Suprapubic skin (tissue), 3 donors: ENCODE measurements around the gene PCDH15.

Source experiments
- POLR2A ChIP-seq, 2 donors: fragments of 450-650 bp; IDR thresholded peaks; one replicate each; pipeline ENCODE4 v1.6.1; 2017; ENCODE audit warnings: antibody characterized with exemption in 2 of 2, mild to moderate bottlenecking in 2 of 2, moderate library complexity in 2 of 2
- TF ChIP-seq, protein P1 (sequence below), 2 donors: fragments of 200-600 bp in 1 of 2; fragments of 450-650 bp in 1 of 2; sonication (generic) in 1 of 2; IDR thresholded peaks; one replicate each; pipeline ENCODE4 v1.5.1; 2016 to 2019; ENCODE audit warnings: antibody characterized with exemption in 2 of 2, mild to moderate bottlenecking in 1 of 2, moderate library complexity in 1 of 2

DNA sequence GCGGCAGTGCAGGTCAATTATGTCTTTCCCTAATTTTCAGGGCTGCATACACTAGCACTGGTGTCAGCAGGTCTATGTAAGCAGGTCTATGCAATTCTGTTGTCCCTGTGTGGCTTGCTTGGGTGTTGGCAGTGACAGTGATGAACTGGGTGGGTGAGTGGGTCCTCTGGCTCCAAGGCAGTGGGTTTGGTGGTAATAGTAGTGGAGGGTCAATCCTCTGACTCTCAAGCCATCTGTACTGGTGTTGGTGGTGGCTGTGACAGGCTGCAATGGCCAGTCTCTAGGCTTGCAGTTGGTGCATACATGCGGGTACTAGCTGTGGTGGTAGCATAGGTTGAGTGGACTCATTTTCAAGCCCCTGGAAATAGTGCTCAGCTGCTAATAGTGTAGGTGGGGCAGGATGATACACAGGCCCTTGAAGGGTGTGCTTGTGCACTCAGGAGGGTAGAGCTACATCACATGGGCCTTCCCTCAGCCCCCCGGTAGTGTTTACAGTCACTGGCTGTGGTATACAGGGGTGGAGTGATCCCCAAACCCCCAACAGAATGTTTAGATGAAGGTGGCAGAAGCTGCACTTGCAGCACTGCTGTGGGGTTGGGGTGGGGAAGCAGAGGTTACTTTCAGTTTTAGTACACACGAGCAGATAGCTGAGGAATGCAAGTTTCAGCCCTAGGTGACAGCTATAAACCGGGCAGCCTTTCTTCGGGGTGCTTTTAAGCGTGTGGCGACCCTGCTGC, 331.3 kb downstream of the PCDH15 start:
- no peak for TF ChIP-seq POLR2A (IDR thresholded peaks at IDR 0.05)
- TF ChIP-seq, protein P1, sequence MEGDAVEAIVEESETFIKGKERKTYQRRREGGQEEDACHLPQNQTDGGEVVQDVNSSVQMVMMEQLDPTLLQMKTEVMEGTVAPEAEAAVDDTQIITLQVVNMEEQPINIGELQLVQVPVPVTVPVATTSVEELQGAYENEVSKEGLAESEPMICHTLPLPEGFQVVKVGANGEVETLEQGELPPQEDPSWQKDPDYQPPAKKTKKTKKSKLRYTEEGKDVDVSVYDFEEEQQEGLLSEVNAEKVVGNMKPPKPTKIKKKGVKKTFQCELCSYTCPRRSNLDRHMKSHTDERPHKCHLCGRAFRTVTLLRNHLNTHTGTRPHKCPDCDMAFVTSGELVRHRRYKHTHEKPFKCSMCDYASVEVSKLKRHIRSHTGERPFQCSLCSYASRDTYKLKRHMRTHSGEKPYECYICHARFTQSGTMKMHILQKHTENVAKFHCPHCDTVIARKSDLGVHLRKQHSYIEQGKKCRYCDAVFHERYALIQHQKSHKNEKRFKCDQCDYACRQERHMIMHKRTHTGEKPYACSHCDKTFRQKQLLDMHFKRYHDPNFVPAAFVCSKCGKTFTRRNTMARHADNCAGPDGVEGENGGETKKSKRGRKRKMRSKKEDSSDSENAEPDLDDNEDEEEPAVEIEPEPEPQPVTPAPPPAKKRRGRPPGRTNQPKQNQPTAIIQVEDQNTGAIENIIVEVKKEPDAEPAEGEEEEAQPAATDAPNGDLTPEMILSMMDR (IDR thresholded peaks at IDR 0.05): no peak
